ENCODE data around the gene KLK15. TPM values are rescaled to one million over a fixed set of nuclear protein-coding genes. Genes with fewer than 3 reads are reported as not detected.

KLK15 gene
- total and polyA plus RNA-seq, 7 donors: not detected

GRCh38 chr19:50776131-50776530 is 57.2 kb downstream of the KLK15 start:
- 72 to 82% (median 77%) methylated on average over 5 of the region's 5 CpGs for WGBS, 3 donors
- TF ChIP-seq CTCF (IDR thresholded peaks at IDR 0.05): no peak
- H3K4me1 ChIP-seq: no peaks in the 10 kb centered on the region
- no peak for ATAC-seq
- H3K36me3 ChIP-seq (ENCODE audit: insufficient read depth in 1 of 2, low read depth in 1 of 2): no peaks in the 10 kb centered on the region
- H3K9me3 ChIP-seq: no peaks in the 10 kb centered on the region
- H3K4me3 ChIP-seq: no peak overlapping the region
- H3K27me3 ChIP-seq (ENCODE audit: insufficient read depth in 3 of 3, low read length in 2 of 3): peaks cover 0 to 64% (median 25%) of the 10 kb centered on the region in 3 donors
- no peak for DNase-seq
- no peak overlapping the region for H3K27ac ChIP-seq
- intact Hi-C loops (cut with DNase I): no loop called here

Other genes starting within 250 kb of the KLK15 start
- gene SYT3, start 193.7 kb downstream of the KLK15 start, total RNA-seq: under 1 TPM in 1 of 4 donors, not detected in 3; 0.26 TPM
- under 1 TPM in 2 of 3 donors, not detected in 1; 0.07 to 0.12 TPM for gene SYT3, start 193.7 kb downstream of the KLK15 start, polyA plus RNA-seq
- gene C19orf81, start 184.1 kb downstream of the KLK15 start, total RNA-seq: 1 to 10 TPM in 1 of 4 donors, under 1 TPM in 2, not detected in 1; 0.50 to 1.8 (median 0.54) TPM
- 1 to 10 TPM in 1 of 3 donors, not detected in 2; 1.5 TPM for gene C19orf81, start 184.1 kb downstream of the KLK15 start, polyA plus RNA-seq
- 1 to 10 TPM in 1 of 4 donors, under 1 TPM in 2, not detected in 1; 0.39 to 1.3 (median 0.83) TPM for gene SHANK1, start 113.8 kb downstream of the KLK15 start, total RNA-seq
- under 1 TPM in 2 of 3 donors, not detected in 1; 0.14 to 0.16 TPM for gene SHANK1, start 113.8 kb downstream of the KLK15 start, polyA plus RNA-seq
- gene CLEC11A, start 110.2 kb downstream of the KLK15 start, total RNA-seq: 1 to 10 TPM; 1.6 to 4.5 (median 1.8) TPM
- 1 to 10 TPM in 1 of 3 donors, under 1 TPM in 2; 0.83 to 4.0 (median 0.83) TPM for gene CLEC11A, start 110.2 kb downstream of the KLK15 start, polyA plus RNA-seq
- not detected for gene GPR32, start 63.1 kb downstream of the KLK15 start, total RNA-seq
- not detected for gene GPR32, start 63.1 kb downstream of the KLK15 start, polyA plus RNA-seq
- not detected for gene ACP4, start 43.2 kb downstream of the KLK15 start, total RNA-seq
- not detected for gene ACP4, start 43.2 kb downstream of the KLK15 start, polyA plus RNA-seq
- gene KLK1, start 9.8 kb downstream of the KLK15 start, total RNA-seq: under 1 TPM in 2 of 4 donors, not detected in 2; 0.32 to 0.34 TPM
- under 1 TPM in 2 of 3 donors, not detected in 1; 0.08 to 0.48 TPM for gene KLK1, start 9.8 kb downstream of the KLK15 start, polyA plus RNA-seq
- not detected for gene KLK3, start 21.3 kb upstream of the KLK15 start, total RNA-seq
- not detected for gene KLK3, start 21.3 kb upstream of the KLK15 start, polyA plus RNA-seq
- not detected for gene KLK2, start 39.9 kb upstream of the KLK15 start, total RNA-seq
- not detected for gene KLK2, start 39.9 kb upstream of the KLK15 start, polyA plus RNA-seq
- not detected for gene KLK4, start 77.8 kb upstream of the KLK15 start, total RNA-seq
- not detected for gene KLK4, start 77.8 kb upstream of the KLK15 start, polyA plus RNA-seq
- not detected for gene KLK5, start 119.5 kb upstream of the KLK15 start, total RNA-seq
- gene KLK5, start 119.5 kb upstream of the KLK15 start, polyA plus RNA-seq: under 1 TPM in 1 of 3 donors, not detected in 2; 0.05 TPM
- not detected for gene KLK6, start 136.0 kb upstream of the KLK15 start, total RNA-seq
- under 1 TPM in 1 of 3 donors, not detected in 2; 0.04 TPM for gene KLK6, start 136.0 kb upstream of the KLK15 start, polyA plus RNA-seq
- not detected for gene KLK7, start 150.3 kb upstream of the KLK15 start, total RNA-seq
- gene KLK7, start 150.3 kb upstream of the KLK15 start, polyA plus RNA-seq: not detected
- gene KLK8, start 168.0 kb upstream of the KLK15 start, total RNA-seq: not detected
- under 1 TPM in 2 of 3 donors, not detected in 1; 0.09 to 0.76 TPM for gene KLK8, start 168.0 kb upstream of the KLK15 start, polyA plus RNA-seq
- gene KLK10, start 186.1 kb upstream of the KLK15 start, total RNA-seq: not detected
- gene KLK10, start 186.1 kb upstream of the KLK15 start, polyA plus RNA-seq: under 1 TPM; 0.04 to 0.16 (median 0.04) TPM
- gene KLK11, start 193.0 kb upstream of the KLK15 start, total RNA-seq: under 1 TPM in 3 of 4 donors, not detected in 1; 0.19 to 0.52 (median 0.24) TPM
- under 1 TPM; 0.13 to 0.20 (median 0.17) TPM for gene KLK11, start 193.0 kb upstream of the KLK15 start, polyA plus RNA-seq
- gene KLK12, start 201.4 kb upstream of the KLK15 start, total RNA-seq: not detected
- not detected for gene KLK12, start 201.4 kb upstream of the KLK15 start, polyA plus RNA-seq
- gene KLK13, start 231.5 kb upstream of the KLK15 start, total RNA-seq: not detected
- gene KLK13, start 231.5 kb upstream of the KLK15 start, polyA plus RNA-seq: under 1 TPM in 1 of 3 donors, not detected in 2; 0.18 TPM
- not detected for gene KLK14, start 249.3 kb upstream of the KLK15 start, total RNA-seq
- gene KLK14, start 249.3 kb upstream of the KLK15 start, polyA plus RNA-seq: under 1 TPM in 1 of 3 donors, not detected in 2; 0.20 TPM